Stomach (tissue), 4 donors: Measurements from ENCODE around the gene AKAP6.

Source experiments
- POLR2A ChIP-seq, 4 donors: fragments of 450-650 bp; IDR thresholded peaks; one replicate each; pipeline ENCODE4 v1.6.1; 2016; ENCODE audit warnings: antibody characterized with exemption in 4 of 4, control low read depth in 2 of 4, mild to moderate bottlenecking in 1 of 4, moderate library complexity in 1 of 4
- POLR2AphosphoS5 ChIP-seq, 3 donors: sonication (generic); formaldehyde crosslinking; IDR thresholded peaks; one replicate each; pipeline ENCODE4 v1.6.1; 2016; ENCODE audit warnings: antibody characterized with exemption in 3 of 3
- TF ChIP-seq, protein P1 (sequence below), 7 experiments: fragments of 450-650 bp in 4 of 7; fragments of 200-600 bp in 3 of 7; sonication (generic) in 3 of 7; IDR thresholded peaks; one replicate each; pipeline ENCODE4 v1.5.1; 2016 to 2019; ENCODE audit warnings: antibody characterized with exemption in 7 of 7, control low read depth in 2 of 7, mild to moderate bottlenecking in 1 of 7

DNA sequence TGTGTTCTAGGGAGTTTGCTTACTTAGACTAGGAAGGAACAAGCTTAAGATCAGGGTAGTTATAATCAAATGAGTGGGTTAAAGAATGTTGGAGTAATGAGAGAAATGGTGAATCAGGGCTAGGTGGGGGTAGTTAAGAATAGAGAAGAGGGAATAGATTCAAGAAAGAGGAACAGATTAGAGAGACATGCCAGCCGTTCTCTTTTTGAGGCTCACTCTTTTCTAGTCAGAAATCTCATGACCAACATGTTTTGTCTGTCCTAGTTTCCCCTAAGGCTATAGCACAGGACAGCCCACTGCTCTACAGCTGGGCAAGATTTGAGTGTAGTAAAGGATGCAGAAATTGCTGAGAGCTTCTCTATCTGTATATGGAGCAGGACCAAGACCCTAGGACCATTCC is 258.4 kb downstream of the AKAP6 start:
- TF ChIP-seq, protein P1, sequence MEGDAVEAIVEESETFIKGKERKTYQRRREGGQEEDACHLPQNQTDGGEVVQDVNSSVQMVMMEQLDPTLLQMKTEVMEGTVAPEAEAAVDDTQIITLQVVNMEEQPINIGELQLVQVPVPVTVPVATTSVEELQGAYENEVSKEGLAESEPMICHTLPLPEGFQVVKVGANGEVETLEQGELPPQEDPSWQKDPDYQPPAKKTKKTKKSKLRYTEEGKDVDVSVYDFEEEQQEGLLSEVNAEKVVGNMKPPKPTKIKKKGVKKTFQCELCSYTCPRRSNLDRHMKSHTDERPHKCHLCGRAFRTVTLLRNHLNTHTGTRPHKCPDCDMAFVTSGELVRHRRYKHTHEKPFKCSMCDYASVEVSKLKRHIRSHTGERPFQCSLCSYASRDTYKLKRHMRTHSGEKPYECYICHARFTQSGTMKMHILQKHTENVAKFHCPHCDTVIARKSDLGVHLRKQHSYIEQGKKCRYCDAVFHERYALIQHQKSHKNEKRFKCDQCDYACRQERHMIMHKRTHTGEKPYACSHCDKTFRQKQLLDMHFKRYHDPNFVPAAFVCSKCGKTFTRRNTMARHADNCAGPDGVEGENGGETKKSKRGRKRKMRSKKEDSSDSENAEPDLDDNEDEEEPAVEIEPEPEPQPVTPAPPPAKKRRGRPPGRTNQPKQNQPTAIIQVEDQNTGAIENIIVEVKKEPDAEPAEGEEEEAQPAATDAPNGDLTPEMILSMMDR (IDR thresholded peaks at IDR 0.05), result no peak
- TF ChIP-seq POLR2A (IDR thresholded peaks at IDR 0.05) (no peak), POLR2AphosphoS5 (IDR thresholded peaks at IDR 0.05) (no peak)
